ENCODE data around the gene NBPF6.
"Not testable (repeated sequence)": the region's sequence is repeated elsewhere in the genome, so short reads cannot be mapped to it uniquely, and the experiment has no call there.

NBPF6 gene, protein sequence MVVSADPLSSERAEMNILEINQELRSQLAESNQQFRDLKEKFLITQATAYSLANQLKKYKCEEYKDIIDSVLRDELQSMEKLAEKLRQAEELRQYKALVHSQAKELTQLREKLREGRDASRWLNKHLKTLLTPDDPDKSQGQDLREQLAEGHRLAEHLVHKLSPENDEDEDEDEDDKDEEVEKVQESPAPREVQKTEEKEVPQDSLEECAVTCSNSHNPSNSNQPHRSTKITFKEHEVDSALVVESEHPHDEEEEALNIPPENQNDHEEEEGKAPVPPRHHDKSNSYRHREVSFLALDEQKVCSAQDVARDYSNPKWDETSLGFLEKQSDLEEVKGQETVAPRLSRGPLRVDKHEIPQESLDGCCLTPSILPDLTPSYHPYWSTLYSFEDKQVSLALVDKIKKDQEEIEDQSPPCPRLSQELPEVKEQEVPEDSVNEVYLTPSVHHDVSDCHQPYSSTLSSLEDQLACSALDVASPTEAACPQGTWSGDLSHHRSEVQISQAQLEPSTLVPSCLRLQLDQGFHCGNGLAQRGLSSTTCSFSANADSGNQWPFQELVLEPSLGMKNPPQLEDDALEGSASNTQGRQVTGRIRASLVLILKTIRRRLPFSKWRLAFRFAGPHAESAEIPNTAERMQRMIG

DNA sequence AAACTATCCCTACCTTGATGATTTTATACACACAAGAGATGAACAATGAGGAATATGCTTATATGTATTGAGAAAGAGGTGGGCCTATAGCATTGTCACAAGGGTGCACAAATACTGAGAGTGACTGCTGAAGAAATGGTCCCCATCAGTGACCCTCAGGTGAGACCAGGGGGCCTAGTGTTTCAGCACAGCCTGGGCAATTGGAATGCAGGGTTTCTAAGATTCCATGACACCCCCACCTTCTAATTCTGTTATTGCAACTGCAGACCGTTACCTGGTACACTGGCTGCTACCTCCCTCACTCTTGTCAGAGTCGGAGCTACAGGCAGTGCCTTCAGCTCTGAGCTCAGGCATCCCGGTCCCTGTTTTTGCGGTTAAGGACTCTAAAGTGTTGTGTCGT is at the start of gene NBPF6:
NBPF6 (plus strand) TSS at position 301 of the 400 bp plus-strand sequence. CDS start 259 bp downstream, outside the sequence.
- H3K4me3 ChIP-seq (ENCODE audit: low read depth, low read length); DNase-seq (ENCODE audit: low read depth): not testable (repeated sequence)

DNA sequence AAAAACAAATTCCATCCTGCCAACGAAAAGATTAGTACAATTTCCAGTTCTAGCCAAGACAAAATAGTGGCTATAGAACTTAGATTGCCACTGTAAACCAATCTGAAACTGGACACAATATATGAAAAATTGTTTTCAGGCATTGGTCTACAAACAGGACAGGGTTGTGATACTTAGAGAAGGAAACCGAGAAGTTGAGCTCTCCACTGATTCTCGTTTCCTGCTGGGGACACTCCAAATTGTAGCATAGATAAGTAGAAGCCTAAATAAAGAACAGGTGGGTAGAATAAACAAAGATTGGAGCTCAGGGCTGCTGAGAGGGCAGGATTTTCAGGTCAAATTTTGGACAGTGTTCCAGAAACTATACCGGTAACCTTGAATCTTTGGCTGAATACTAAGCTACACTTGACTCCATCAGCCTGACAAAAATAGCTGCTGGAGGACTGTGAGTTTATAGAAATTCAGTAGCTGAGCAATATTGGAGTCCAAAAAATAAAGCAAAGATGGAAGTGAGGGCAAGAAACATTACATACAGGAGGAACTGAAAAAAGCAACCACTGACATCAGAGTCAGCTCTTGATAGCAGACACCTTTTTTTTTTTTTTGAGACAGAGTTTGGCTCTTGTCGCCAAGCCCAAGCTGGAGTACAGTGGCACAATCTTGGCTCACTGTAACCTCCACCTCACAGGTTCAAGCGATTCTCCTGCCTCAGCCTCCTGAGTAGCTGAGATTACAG is 38.9 kb upstream of the NBPF6 start:
- DNase-seq (ENCODE audit: low read depth); H3K4me3 ChIP-seq (ENCODE audit: low read depth, low read length): not testable (repeated sequence)

DNA sequence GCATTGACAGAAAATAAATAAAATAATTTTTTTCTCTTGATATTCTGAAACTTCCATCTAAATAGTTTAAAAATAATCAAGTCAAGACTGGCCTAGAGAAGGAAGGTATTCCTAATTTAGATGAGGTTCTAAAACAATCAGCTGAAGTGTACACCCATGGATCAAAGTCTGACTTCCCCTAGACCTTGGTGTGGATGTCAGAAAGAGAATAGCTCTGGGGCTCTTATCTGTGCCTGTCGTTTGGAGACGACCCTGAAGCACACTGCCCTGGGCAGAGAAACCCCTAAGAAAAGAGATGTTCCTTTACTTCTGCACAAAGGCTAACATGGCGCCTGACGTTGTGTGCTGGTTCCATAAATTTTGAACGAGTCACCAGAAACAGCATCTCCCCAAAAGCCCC is 30.0 kb upstream of the NBPF6 start:
- not testable (repeated sequence) for H3K4me3 ChIP-seq (ENCODE audit: low read depth, low read length); DNase-seq (ENCODE audit: low read depth)

DNA sequence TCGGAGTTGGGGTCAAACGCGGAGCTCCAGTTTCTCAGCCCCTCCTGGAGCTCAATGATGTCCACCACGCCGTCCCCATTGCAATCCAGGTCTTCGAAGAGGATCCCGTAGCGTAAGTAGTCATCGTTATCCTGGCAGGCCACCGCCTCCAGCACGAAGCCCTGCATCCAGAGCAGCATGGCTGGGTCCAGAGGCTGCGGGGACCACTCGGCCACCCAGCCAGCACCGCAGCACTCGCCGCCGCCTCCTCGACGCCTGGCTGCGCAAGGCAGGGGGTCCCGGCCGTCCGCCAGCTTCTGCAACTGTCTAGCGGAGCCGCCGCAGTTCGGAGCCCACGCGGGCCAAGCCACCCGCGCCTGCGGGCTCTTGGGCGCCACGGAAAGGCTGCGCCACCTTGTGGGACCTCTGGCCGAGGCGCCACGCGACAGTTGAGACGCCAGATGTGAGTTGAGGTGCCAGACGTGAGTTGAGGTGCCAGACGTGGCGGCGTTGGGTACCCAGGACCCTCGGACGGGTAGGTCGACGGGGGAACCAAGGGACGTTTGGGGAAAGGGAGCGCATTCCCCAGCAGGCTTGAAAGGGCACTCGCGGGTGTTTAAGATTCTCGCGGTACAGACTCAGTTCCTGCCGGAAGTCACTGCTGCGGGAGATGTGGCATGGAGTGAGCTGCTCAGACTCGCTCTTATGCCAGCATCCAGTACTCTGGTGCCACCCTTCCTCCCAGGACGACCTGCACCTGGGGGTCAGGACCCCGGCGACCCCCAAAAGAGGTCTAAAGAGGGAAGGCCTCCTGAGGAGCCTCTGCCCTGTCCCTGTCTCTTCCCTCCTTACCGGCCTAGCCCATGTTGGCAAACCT is 28.9 kb upstream of the NBPF6 start:
- not testable (repeated sequence) for DNase-seq (ENCODE audit: low read depth)

DNA sequence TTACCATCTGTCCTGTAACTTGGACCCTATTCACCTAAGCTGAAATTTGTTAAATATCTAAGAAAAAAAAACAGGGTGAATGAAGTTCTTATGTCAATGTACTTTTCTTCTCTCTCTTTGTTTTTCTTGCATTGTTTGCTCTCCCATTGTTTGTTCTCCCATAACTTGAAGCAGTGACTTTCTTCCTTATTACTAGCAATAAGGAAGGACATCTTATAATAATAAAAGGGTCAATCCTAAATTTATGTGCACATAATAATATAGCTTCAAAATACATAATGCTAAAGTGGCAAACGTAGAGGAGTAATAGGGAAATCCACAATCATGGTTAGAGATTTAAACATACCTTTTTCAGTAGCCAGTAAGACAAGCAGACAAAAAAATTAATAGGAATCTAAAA is 23.3 kb upstream of the NBPF6 start:
- not testable (repeated sequence) for DNase-seq (ENCODE audit: low read depth); H3K4me3 ChIP-seq (ENCODE audit: low read depth, low read length)

More for the DNA sequence above, 28.9 kb upstream of the NBPF6 start:
- H3K4me3 ChIP-seq (ENCODE audit: low read depth, low read length) = not testable (repeated sequence)

DNA sequence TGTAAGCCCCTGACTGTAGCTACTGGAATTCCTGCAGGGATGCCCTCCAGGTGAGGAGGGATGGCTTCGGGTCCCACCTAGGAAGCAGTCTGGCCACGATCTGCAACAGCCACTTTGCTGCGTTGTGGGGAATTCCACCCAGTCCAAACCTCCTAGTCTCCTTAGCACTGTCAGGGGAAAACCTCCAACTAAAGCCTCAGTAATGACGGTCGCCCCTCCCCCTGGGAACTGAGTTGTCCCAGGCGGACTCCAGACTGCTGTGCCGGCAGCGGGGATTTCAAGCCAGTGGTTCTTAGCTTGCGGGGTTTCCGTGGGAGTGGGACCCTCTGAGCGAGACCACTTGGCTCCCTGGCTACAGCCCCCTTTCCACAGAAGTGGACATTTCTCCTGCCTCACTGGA is 18.1 kb upstream of the NBPF6 start:
- not testable (repeated sequence) for DNase-seq (ENCODE audit: low read depth); H3K4me3 ChIP-seq (ENCODE audit: low read depth, low read length)

DNA sequence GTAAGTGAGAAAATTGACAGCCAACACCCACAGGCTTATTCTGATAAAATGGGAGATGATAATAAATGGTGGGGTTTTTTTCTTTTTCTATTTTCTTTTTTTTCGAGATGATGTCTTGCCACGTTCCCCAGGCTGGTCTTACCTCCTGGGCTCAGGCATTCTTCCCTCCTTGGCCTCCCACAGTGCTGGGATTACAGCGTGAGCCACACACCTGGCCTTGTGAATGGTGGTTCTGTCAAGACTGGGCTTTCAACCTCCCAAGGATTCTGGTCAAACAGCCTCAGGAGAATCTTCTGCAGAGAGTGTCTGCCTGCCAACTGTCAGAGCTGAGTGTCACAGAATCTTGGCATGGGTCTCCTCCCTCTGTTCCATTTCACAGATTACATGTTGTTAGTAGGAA is 16.7 kb upstream of the NBPF6 start:
- DNase-seq (ENCODE audit: low read depth); H3K4me3 ChIP-seq (ENCODE audit: low read depth, low read length): not testable (repeated sequence)

DNA sequence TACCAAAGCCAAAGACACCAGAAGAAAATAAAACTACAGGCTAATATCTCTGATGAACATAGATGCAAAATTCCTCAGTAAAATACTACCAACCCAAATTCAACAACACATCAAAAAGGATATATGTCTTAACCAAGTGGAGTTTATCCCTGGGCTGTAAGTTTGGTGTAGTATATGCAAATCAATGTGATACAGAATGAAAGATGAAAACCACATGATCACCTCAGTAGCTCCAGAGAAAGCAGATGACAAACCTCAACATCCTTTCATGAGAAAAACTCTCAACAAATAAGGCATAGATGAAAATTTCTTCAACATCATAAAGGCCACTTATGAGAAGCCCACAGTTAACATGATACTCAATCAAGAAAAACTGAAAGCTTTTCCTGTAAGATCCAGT is 11.6 kb upstream of the NBPF6 start:
- not testable (repeated sequence) for DNase-seq (ENCODE audit: low read depth); H3K4me3 ChIP-seq (ENCODE audit: low read depth, low read length)

DNA sequence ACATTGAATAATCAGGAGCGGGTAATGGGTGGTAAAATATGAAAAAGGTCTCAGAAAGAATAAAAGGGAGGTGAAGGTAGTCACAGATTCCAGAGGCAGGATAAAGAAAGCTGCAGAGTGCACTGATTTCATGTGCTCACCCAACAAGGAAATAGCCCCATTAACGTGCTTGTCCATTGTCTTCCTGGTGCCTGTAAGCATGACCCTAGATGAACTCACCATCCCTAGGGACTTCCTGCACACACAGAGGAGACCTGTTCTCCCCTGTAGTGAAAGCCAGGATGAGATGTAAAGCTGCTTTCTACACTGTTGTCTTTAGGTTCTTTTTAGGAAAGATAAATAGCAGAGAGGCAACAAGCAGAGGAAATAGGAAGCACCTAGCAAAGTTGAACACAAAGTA is 4.4 kb downstream of the NBPF6 start:
- not testable (repeated sequence) for DNase-seq (ENCODE audit: low read depth); H3K4me3 ChIP-seq (ENCODE audit: low read depth, low read length)

DNA sequence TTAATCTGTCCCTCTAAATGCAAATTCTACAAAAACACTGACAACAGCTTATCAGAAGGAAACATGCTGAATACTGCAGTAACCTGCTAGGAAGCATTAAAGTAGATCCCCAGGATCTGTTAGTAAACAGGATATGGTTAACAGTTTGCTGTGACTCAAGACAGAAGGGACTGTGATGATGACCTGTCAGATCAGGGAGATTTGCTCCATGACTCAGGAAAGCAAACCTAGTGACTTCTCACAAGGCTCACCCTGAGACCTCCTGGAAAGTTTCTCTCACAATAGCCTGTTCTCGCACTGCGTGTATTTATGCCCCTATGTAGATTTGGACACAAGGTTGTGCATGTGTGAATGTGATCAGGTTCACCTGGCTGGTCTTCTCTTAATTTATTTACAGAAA is 8.5 kb downstream of the NBPF6 start:
- DNase-seq (ENCODE audit: low read depth); H3K4me3 ChIP-seq (ENCODE audit: low read depth, low read length): not testable (repeated sequence)

DNA sequence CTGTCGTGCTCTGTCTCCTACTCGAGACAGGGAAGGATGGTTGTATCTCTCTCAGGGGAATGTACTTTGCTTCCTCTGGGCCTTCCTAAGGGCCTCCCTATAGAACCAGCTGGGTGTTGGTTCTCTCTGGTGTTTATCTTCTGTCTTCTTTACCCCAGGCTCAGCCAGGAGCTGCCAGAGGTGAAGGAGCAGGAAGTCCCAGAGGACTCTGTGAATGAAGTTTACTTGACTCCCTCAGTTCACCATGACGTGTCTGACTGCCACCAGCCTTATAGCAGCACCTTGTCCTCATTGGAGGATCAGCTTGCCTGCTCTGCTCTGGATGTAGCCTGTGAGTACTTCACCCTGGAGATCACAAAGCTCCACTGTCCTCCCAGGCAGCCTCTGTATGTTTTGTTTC is 11.6 kb downstream of the NBPF6 start:
- not testable (repeated sequence) for H3K4me3 ChIP-seq (ENCODE audit: low read depth, low read length); DNase-seq (ENCODE audit: low read depth)

DNA sequence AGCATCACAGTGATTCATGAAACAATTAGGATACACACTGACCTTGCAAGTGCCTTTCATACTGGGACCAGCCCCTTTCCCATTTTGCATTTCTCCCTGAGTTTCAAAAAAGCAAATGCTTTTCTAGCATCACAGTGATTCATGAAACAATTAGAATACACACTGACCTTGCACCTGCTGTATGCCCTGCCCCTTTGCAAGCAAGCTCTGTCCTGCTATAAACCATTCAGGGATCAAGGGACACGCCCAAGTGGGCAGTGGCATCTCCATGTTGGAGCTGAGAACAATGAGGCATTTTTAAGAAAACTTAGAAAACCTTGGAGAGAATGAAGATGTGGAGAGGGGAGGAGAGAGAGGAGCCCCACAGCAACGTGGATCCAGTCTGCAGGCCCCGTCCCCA is 13.8 kb downstream of the NBPF6 start:
- not testable (repeated sequence) for DNase-seq (ENCODE audit: low read depth); H3K4me3 ChIP-seq (ENCODE audit: low read depth, low read length)

DNA sequence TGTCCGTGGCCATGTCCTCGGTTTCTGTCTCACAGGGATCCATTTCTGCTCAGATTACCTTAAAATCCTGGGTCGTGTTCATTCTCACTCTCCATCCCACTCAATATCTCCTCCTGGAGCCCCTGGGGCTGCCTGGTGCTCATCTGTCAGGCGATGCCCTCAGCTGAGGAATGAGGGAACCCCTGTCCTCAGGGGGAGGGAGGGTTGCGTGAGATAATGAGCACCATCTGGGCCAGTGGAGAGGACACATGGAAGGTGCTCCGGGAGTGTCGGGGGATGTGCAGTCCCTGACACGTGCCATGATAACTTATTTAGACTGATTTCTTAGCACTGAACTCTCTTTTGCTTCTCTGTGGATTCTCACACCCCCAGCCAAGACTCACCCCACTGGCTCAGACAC is 16.0 kb downstream of the NBPF6 start:
- not testable (repeated sequence) for DNase-seq (ENCODE audit: low read depth); H3K4me3 ChIP-seq (ENCODE audit: low read depth, low read length)

DNA sequence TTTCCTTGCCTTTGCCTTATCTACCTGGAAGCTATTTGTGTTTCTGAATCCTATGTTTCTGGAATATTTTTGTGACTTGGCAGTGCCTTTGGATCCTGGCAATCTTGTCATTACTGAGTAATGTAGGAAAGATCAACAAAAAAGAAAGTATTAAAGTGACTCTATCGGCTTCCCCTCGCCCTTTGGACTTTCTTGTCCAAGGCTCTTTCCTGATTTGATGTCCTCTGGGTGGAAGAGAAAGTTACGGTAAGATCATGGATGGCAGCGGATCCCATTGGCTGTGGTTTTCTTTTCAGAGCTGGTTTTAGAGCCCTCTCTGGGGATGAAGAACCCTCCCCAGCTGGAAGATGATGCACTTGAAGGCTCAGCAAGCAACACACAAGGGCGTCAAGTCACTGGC is 17.0 kb downstream of the NBPF6 start:
- not testable (repeated sequence) for DNase-seq (ENCODE audit: low read depth); H3K4me3 ChIP-seq (ENCODE audit: low read depth, low read length)

DNA sequence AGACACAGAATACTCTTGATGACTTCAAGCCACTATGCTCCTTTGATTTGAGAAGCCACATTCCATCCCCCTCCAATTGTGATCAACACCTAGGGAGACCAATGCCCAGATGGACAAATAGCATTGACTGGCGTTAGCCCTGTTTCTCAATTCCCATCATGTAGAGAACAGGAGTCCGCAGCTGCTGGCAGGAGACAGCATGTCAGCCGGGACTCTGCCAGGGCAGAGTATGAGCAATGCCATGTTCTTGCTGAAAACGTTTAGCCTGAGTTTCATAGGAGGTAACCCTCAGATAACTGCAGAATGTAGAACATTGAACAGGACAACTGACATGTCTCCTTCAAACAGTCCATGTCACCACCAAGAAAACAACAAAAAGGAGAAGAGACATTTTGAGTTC is 20.6 kb downstream of the NBPF6 start:
- not testable (repeated sequence) for DNase-seq (ENCODE audit: low read depth); H3K4me3 ChIP-seq (ENCODE audit: low read depth, low read length)

DNA sequence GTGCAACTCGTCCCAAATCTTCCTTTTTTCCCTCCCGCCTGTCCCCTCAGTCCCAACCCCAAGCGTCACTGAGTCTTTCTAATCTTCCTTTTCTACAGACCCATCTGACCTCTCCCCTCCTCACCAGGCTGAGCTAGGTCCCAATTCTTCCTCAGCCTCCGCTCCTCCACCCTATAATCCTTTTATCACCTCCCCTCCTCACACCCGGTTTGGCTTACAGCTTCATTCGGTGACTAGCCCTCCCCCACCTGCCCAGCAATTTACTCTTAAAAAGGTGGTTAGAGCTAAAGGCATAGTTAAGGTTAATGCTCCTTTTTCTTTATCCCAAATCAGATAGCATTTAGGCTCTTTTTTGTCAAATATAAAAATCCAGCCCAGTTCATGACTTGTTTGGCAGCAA is 24.4 kb downstream of the NBPF6 start:
- H3K4me3 ChIP-seq (ENCODE audit: low read depth, low read length); DNase-seq (ENCODE audit: low read depth): not testable (repeated sequence)
